Neural progenitor cell (in vitro differentiated cells): ENCODE data around the gene UBL4B. TPM values are rescaled to one million over a fixed set of nuclear protein-coding genes. Genes with fewer than 3 reads are reported as not detected.
A peak's percentile ranks its signal among the peaks of the same experiment; 100 is the strongest.

Experiments
- DNase-seq: peaks from one replicate; pipeline ENCODE4 v3.0.0-alpha.2; 2016; ENCODE audit warnings: low spot score
- H2AFZ ChIP-seq: fragments of 200-600 bp; sonication (generic); replicated peaks from 2 replicates; pipeline ENCODE4 v1.6.1; 2016; ENCODE audit warnings: antibody characterized with exemption
- H3F3A ChIP-seq: fragments of 200-600 bp; sonication (generic); 2 replicates; pipeline ENCODE4 v1.6.1; 2016; ENCODE audit warnings: antibody characterized with exemption, low read depth
- H3K27ac ChIP-seq: fragments of 200-600 bp; sonication (generic); 2 replicates; pipeline ENCODE4 v1.5.1; 2016; ENCODE audit warnings: mild to moderate bottlenecking
- H3K27me3 ChIP-seq: fragments of 200-600 bp; sonication (generic); 2 replicates; pipeline ENCODE4 v1.6.1; 2016; ENCODE audit warnings: mild to moderate bottlenecking, moderate library complexity
- H3K36me3 ChIP-seq: fragments of 200-600 bp; sonication (generic); 2 replicates; pipeline ENCODE4 v1.5.1; 2016
- H3K4me1 ChIP-seq: fragments of 200-600 bp; sonication (generic); 2 replicates; pipeline ENCODE4 v1.6.1; 2016; ENCODE audit warnings: mixed run types
- H3K4me2 ChIP-seq: fragments of 200-600 bp; sonication (generic); 2 replicates; pipeline ENCODE4 v1.6.1; 2016
- H3K4me3 ChIP-seq: fragments of 200-600 bp; sonication (generic); 2 replicates; pipeline ENCODE4 v1.5.1; 2016
- H3K79me2 ChIP-seq: fragments of 200-600 bp; sonication (generic); 2 replicates; pipeline ENCODE4 v1.6.1; 2016; ENCODE audit warnings: low read depth
- H3K9ac ChIP-seq: fragments of 200-600 bp; sonication (generic); 2 replicates; pipeline ENCODE4 v1.6.1; 2016
- H3K9me3 ChIP-seq: fragments of 200-600 bp; sonication (generic); 2 replicates; pipeline ENCODE4 v1.5.1; 2016; ENCODE audit warnings: low read depth
- H4K20me1 ChIP-seq: fragments of 200-600 bp; sonication (generic); 2 replicates; pipeline ENCODE4 v1.6.1; 2016; ENCODE audit warnings: low read depth
- H3K27ac Mint-ChIP-seq: 3 replicates; pipeline ENCODE4 v1.8.0; 2021; ENCODE audit warnings: mixed read lengths
- H3K27me3 Mint-ChIP-seq: 2 replicates; pipeline ENCODE4 v1.8.0; 2022; ENCODE audit warnings: low read depth, mild to moderate bottlenecking, inconsistent platforms, moderate library complexity, mixed read lengths; ENCODE audit not compliant: insufficient read depth
- H3K36me3 Mint-ChIP-seq: 3 replicates; pipeline ENCODE4 v1.8.0; 2021; ENCODE audit warnings: mixed read lengths
- H3K4me1 Mint-ChIP-seq: 3 replicates; pipeline ENCODE4 v1.8.0; 2021; ENCODE audit warnings: mixed read lengths
- H3K4me3 Mint-ChIP-seq: 3 replicates; pipeline ENCODE4 v1.8.0; 2021; ENCODE audit warnings: mild to moderate bottlenecking, moderate library complexity, mixed read lengths
- H3K9me3 Mint-ChIP-seq: 3 replicates; pipeline ENCODE4 v1.8.0; 2020; ENCODE audit warnings: mixed read lengths
- EZH2 ChIP-seq: fragments of 200-600 bp; sonication (generic); IDR thresholded peaks from 2 replicates; pipeline ENCODE4 v1.6.1; 2017; ENCODE audit warnings: antibody characterized with exemption, mild to moderate bottlenecking, moderate library complexity
- EZH2phosphoT487 ChIP-seq: fragments of 200-600 bp; sonication (generic); IDR thresholded peaks from 2 replicates; pipeline ENCODE4 v1.6.1; 2017; ENCODE audit warnings: antibody characterized with exemption
- total RNA-seq: library from RNA; depleted of rRNA; stranded (reverse); fragments of >200 nt; gene quantifications from 2 replicates; pipeline ENCODE4 v1.2.3, GENCODE V29; 2015; ENCODE audit warnings: low replicate concordance
- TF ChIP-seq, protein P1 (sequence below): fragments of 200-600 bp; sonication (generic); IDR thresholded peaks from 2 replicates; pipeline ENCODE4 v1.5.1; 2017; ENCODE audit warnings: antibody characterized with exemption, mild to moderate bottlenecking

UBL4B gene
- total RNA-seq, 1 donor from 2014 or later = not detected

DNA sequence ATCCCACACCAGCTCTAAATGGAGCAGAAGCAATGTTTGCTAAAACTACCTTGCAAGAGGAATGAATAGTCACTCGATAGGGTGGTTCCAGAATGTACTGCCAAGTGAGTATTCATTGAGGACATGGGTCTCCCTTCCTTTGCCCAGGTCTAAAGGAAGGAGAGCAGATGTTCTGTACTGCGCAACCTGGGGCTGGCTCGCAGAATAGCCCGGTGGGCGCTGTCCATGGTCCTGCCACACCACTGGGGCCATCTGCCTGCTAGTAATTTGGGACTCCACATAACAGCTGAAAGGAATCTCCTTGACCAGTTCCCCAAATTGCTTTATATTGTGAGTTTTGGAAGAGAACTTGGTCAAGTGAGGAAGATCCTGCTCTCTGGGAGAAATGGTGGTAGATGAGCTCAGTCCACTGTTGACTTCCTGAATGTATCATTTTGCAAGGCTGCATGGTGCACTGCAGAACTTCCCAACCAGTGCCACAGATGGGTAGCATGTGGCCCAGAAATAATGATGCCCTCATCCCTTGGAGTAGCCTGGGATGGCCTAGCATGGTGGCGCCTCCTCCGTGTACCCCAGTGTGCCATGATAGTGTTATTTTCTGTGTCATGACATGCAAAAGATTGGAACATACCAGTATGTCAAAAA is 43.8 kb downstream of the UBL4B start:
- no peak overlapping the region for H3K9ac ChIP-seq
- H3K4me3 Mint-ChIP-seq = no peak overlapping the region
- H3K9me3 ChIP-seq = no peaks in the 10 kb centered on the region
- no peak overlapping the region for H3K4me3 ChIP-seq
- H3K36me3 ChIP-seq = no peaks in the 10 kb centered on the region
- no peak overlapping the region for H3K27ac ChIP-seq
- no peaks in the 10 kb centered on the region for H3K4me1 Mint-ChIP-seq
- no peaks in the 10 kb centered on the region for H3K36me3 Mint-ChIP-seq
- no peak overlapping the region for H2AFZ ChIP-seq
- H3K4me1 ChIP-seq = peaks cover 5% of the 10 kb centered on the region
- H4K20me1 ChIP-seq = peaks cover 30% of the 10 kb centered on the region
- H3F3A ChIP-seq = no peaks in the 10 kb centered on the region
- H3K79me2 ChIP-seq = no peaks in the 10 kb centered on the region
- H3K9me3 Mint-ChIP-seq = no peaks in the 10 kb centered on the region
- DNase-seq = peak; percentile 85
- TF ChIP-seq EZH2 (no peak), EZH2phosphoT487 (no peak)
- TF ChIP-seq, protein P1, sequence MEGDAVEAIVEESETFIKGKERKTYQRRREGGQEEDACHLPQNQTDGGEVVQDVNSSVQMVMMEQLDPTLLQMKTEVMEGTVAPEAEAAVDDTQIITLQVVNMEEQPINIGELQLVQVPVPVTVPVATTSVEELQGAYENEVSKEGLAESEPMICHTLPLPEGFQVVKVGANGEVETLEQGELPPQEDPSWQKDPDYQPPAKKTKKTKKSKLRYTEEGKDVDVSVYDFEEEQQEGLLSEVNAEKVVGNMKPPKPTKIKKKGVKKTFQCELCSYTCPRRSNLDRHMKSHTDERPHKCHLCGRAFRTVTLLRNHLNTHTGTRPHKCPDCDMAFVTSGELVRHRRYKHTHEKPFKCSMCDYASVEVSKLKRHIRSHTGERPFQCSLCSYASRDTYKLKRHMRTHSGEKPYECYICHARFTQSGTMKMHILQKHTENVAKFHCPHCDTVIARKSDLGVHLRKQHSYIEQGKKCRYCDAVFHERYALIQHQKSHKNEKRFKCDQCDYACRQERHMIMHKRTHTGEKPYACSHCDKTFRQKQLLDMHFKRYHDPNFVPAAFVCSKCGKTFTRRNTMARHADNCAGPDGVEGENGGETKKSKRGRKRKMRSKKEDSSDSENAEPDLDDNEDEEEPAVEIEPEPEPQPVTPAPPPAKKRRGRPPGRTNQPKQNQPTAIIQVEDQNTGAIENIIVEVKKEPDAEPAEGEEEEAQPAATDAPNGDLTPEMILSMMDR = no peak
- H3K27ac Mint-ChIP-seq = no peak overlapping the region
- no peak overlapping the region for H3K4me2 ChIP-seq
- H3K27me3 Mint-ChIP-seq = peaks cover 46% of the 10 kb centered on the region
- H3K27me3 ChIP-seq = peaks cover 57% of the 10 kb centered on the region

DNA sequence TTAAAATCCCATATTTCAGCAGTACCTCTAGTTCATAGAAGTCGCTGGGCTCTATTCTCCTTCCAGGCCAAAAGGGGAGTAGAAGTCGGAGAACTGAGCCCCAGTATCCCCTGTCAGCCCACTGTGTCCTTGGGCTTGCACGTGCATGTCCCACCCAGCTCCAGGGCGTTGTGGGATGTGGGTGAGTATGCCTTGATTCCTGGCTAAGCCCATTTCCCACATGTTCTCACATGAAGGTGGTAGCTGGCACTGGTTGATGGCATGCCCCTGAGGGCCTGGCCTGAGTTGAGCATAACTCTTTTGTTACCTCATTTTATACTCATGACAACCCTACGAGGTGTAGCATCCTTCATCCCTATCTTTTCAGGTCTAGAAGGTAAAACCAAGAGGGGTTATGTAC is 46.0 kb downstream of the UBL4B start:
- H3K9me3 ChIP-seq = no peaks in the 10 kb centered on the region

DNA sequence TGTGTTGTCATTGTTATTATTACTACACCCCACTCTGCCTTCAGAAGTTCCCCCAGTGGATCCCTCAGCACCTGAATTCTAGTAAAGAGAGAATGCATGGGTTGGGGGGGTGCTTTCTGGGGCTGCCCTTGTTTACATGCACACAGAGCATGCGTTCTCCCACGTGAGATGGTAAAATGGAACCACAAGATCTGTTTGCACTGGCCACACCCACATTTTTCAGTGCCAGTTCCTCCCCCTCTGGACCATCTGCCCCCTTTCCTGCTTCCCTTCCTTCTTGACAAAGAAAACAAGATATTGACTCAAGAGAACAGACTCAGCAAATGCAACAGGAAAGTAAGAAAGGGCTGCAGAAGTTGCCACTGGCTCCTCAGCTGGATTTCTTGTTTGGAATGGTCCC is 46.9 kb downstream of the UBL4B start:
- H3K4me2 ChIP-seq = no peak overlapping the region
- Mint-ChIP-seq H3K4me1 (no peaks in the 10 kb centered on the region), H3K27me3 (peaks cover 40% of the 10 kb centered on the region), H3K36me3 (no peaks in the 10 kb centered on the region), H3K9me3 (no peaks in the 10 kb centered on the region), H3K4me3 (no peak overlapping the region), H3K27ac (no peak overlapping the region)
- H3K36me3 ChIP-seq = no peaks in the 10 kb centered on the region
- no peak overlapping the region for H3K4me3 ChIP-seq
- no peaks in the 10 kb centered on the region for H3K9me3 ChIP-seq
- no peaks in the 10 kb centered on the region for H3K4me1 ChIP-seq
- peaks cover 14% of the 10 kb centered on the region for H4K20me1 ChIP-seq
- H3K79me2 ChIP-seq = no peaks in the 10 kb centered on the region
- no peak overlapping the region for H3K9ac ChIP-seq
- no peak overlapping the region for H3K27ac ChIP-seq
- peaks cover 25% of the 10 kb centered on the region for H3K27me3 ChIP-seq
- no peaks in the 10 kb centered on the region for H3F3A ChIP-seq
- TF ChIP-seq, protein P1 = no peak
- no peak for TF ChIP-seq EZH2
- TF ChIP-seq EZH2phosphoT487 = no peak
- no peak for DNase-seq
- H2AFZ ChIP-seq = no peak overlapping the region

More for the DNA sequence above, 46.0 kb downstream of the UBL4B start:
- Mint-ChIP-seq H3K4me1 (no peaks in the 10 kb centered on the region), H3K9me3 (no peaks in the 10 kb centered on the region), H3K36me3 (no peaks in the 10 kb centered on the region), H3K27ac (no peak overlapping the region), H3K27me3 (peaks cover 35% of the 10 kb centered on the region), H3K4me3 (no peak overlapping the region)
- H2AFZ ChIP-seq = no peak overlapping the region
- no peak for DNase-seq
- H3K36me3 ChIP-seq = no peaks in the 10 kb centered on the region
- TF ChIP-seq EZH2 = no peak
- TF ChIP-seq, protein P1 = no peak
- no peak for TF ChIP-seq EZH2phosphoT487
- H4K20me1 ChIP-seq = peaks cover 17% of the 10 kb centered on the region
- H3K27ac ChIP-seq = no peak overlapping the region
- no peak overlapping the region for H3K9ac ChIP-seq
- no peaks in the 10 kb centered on the region for H3K4me1 ChIP-seq
- H3K4me2 ChIP-seq = no peak overlapping the region
- no peaks in the 10 kb centered on the region for H3F3A ChIP-seq
- no peaks in the 10 kb centered on the region for H3K79me2 ChIP-seq
- H3K27me3 ChIP-seq = peaks cover 34% of the 10 kb centered on the region
- H3K4me3 ChIP-seq = no peak overlapping the region
